ENCODE results near the gene LRRC73. TPM values are rescaled to one million over a fixed set of nuclear protein-coding genes. Genes with fewer than 3 reads are reported as not detected.

The LRRC73 gene
- total RNA-seq, 1 donor = not detected

- H3K4me1 ChIP-seq (ENCODE audit: insufficient read depth, low read length) = peaks cover 29% of the 10 kb centered on the region
- no peaks in the 10 kb centered on the region for H3K27me3 ChIP-seq (ENCODE audit: insufficient read depth, low read length)
- no peak overlapping the region for H3K4me3 ChIP-seq (ENCODE audit: low read length)
- no peaks in the 10 kb centered on the region for H3K9me3 ChIP-seq (ENCODE audit: low read depth, low read length)
Measured at GRCh38 chr6:43520097-43520496, 10.0 kb upstream of the LRRC73 start.

- Histone ChIP-seq H3K4me1 (ENCODE audit: insufficient read depth, low read length) (peaks cover 37% of the 10 kb centered on the region), H3K4me3 (ENCODE audit: low read length) (peak overlapping the region; percentile 85)
Measured at GRCh38 chr6:43517505-43518357, 7.6 kb upstream of the LRRC73 start.

GRCh38 chr6:43516697-43517504 lies 6.8 kb upstream of the LRRC73 start, which contains the start of the genes POLR1C and YIPF3:
POLR1C (plus strand) TSS chr6:43517089; CDS start chr6:43517110, 21 bp downstream.
YIPF3 (minus strand) TSS chr6:43516926; CDS start chr6:43516807, 119 bp downstream.
- Histone ChIP-seq H3K27me3 (ENCODE audit: insufficient read depth, low read length) (no peaks in the 10 kb centered on the region), H3K9me3 (ENCODE audit: low read depth, low read length) (no peaks in the 10 kb centered on the region), H3K4me3 (ENCODE audit: low read length) (peak within 1 kb of the TSS; percentile 85), H3K4me1 (ENCODE audit: insufficient read depth, low read length) (peaks cover 37% of the 10 kb centered on the region)

More at GRCh38 chr6:43517505-43518357, 7.6 kb upstream of the LRRC73 start:
- Histone ChIP-seq H3K27me3 (ENCODE audit: insufficient read depth, low read length) (no peaks in the 10 kb centered on the region), H3K9me3 (ENCODE audit: low read depth, low read length) (no peaks in the 10 kb centered on the region)

- Histone ChIP-seq H3K4me3 (ENCODE audit: low read length) (peak overlapping the region; percentile 85), H3K4me1 (ENCODE audit: insufficient read depth, low read length) (peaks cover 37% of the 10 kb centered on the region), H3K9me3 (ENCODE audit: low read depth, low read length) (no peaks in the 10 kb centered on the region), H3K27me3 (ENCODE audit: insufficient read depth, low read length) (no peaks in the 10 kb centered on the region)
Measured at GRCh38 chr6:43516367-43516696, 6.2 kb upstream of the LRRC73 start.

GRCh38 chr6:43515808-43516207 lies 5.7 kb upstream of the LRRC73 start:
- Histone ChIP-seq H3K4me3 (ENCODE audit: low read length) (peak overlapping the region; percentile 85), H3K27me3 (ENCODE audit: insufficient read depth, low read length) (no peaks in the 10 kb centered on the region), H3K9me3 (ENCODE audit: low read depth, low read length) (no peaks in the 10 kb centered on the region), H3K4me1 (ENCODE audit: insufficient read depth, low read length) (peaks cover 38% of the 10 kb centered on the region)

GRCh38 chr6:43511824-43512415 lies 1.8 kb upstream of the LRRC73 start:
- Histone ChIP-seq H3K4me3 (ENCODE audit: low read length) (no peak overlapping the region), H3K27me3 (ENCODE audit: insufficient read depth, low read length) (peaks cover 14% of the 10 kb centered on the region), H3K9me3 (ENCODE audit: low read depth, low read length) (no peaks in the 10 kb centered on the region), H3K4me1 (ENCODE audit: insufficient read depth, low read length) (peaks cover 36% of the 10 kb centered on the region)

DNA sequence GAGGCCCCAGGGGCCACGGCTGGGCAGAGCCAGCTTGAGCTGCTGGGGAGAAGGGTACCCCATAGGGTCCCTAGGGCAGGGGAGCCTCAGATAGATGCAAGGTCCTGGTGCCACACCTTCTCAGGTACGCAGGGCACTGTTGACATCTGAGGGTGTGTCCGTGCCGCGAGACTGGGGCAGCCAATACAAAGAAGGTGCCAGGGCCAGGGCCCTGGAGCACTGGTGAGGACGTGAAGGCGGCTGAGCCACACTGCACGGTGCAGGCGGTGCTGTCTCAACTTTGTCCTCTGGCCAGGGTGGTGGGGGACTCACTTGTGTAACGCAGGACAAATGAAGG lies 649 bp upstream of the LRRC73 start:
- Histone ChIP-seq H3K4me3 (ENCODE audit: low read length) (no peak overlapping the region), H3K9me3 (ENCODE audit: low read depth, low read length) (no peaks in the 10 kb centered on the region), H3K27me3 (ENCODE audit: insufficient read depth, low read length) (peaks cover 14% of the 10 kb centered on the region), H3K4me1 (ENCODE audit: insufficient read depth, low read length) (peaks cover 32% of the 10 kb centered on the region)

- Histone ChIP-seq H3K4me1 (ENCODE audit: insufficient read depth, low read length) (peaks cover 18% of the 10 kb centered on the region), H3K9me3 (ENCODE audit: low read depth, low read length) (no peaks in the 10 kb centered on the region), H3K27me3 (ENCODE audit: insufficient read depth, low read length) (peaks cover 14% of the 10 kb centered on the region), H3K4me3 (ENCODE audit: low read length) (peak overlapping the region; percentile 36)
Measured at GRCh38 chr6:43509142-43509983, 783 bp downstream of the LRRC73 start.

GRCh38 chr6:43508481-43509141 lies 1.5 kb downstream of the LRRC73 start:
- H3K4me1 ChIP-seq (ENCODE audit: insufficient read depth, low read length) = peaks cover 17% of the 10 kb centered on the region
- H3K27me3 ChIP-seq (ENCODE audit: insufficient read depth, low read length) = peaks cover 14% of the 10 kb centered on the region
- no peak overlapping the region for H3K4me3 ChIP-seq (ENCODE audit: low read length)
- no peaks in the 10 kb centered on the region for H3K9me3 ChIP-seq (ENCODE audit: low read depth, low read length)

DNA sequence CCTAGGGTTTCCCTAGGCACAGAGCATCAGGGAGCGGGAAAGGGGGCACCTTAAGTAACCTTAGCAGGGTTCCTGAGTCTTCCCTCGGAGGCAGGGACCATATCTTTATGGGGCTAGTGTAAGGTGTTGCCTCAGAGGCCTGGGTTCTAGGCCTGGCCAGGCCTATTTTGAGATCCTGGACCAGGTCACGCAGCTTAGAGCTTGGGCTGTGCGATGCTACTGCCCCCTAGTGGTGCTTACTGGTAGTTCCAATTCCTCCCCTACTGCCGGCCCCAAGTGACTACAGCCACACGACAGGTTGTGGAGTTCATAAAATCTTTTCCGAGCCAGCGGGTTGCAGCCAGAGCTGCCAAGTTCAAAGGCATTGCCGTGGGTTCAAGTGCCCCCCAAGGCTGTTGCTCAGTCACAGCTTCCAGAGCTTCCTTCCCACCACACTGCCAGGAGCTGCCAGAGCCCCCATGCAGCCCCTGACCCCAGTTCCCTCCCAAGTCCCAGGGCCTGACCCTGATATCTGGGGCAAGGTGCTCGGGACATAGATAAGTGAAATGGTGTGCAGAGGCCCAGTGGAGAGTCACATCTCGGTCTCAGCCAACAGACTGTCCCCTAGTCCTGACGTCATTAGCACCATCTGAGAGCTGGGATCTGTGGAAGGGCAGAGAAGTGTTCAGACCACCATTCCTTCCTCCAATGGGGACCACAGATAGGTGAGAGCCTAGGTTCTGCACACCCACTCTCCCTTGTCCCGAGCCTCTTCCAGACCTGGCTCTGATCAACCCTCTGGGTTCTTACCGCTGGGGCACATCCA lies 3.3 kb downstream of the LRRC73 start:
- H3K4me1 ChIP-seq (ENCODE audit: insufficient read depth, low read length) = peaks cover 17% of the 10 kb centered on the region
- no peak overlapping the region for H3K4me3 ChIP-seq (ENCODE audit: low read length)
- peaks cover 14% of the 10 kb centered on the region for H3K27me3 ChIP-seq (ENCODE audit: insufficient read depth, low read length)
- no peaks in the 10 kb centered on the region for H3K9me3 ChIP-seq (ENCODE audit: low read depth, low read length)

GRCh38 chr6:43506171-43506570 lies 4.0 kb downstream of the LRRC73 start:
- H3K9me3 ChIP-seq (ENCODE audit: low read depth, low read length) = no peaks in the 10 kb centered on the region
- no peak overlapping the region for H3K4me3 ChIP-seq (ENCODE audit: low read length)
- peaks cover 14% of the 10 kb centered on the region for H3K27me3 ChIP-seq (ENCODE audit: insufficient read depth, low read length)
- H3K4me1 ChIP-seq (ENCODE audit: insufficient read depth, low read length) = peaks cover 17% of the 10 kb centered on the region

DNA sequence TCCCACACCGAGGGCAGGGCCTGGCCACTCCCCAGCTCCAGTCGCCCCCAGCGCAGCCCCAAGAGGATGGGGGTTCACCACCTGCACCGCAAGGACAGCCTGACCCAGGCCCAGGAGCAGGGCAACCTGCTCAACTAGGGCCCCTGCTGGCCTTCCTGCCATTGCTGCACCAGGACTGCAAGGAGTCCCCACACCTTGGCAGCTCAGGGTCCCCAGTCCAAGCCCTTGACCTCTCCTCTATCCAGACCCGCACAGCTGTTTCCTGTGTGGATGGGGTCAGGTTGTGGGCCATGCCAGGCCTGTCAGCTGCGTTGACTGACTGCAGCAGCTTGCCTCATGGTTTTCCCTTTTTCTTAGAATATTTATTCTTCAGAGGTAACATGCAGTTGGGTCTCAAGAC lies 4.4 kb downstream of the LRRC73 start:
- Histone ChIP-seq H3K9me3 (ENCODE audit: low read depth, low read length) (no peaks in the 10 kb centered on the region), H3K27me3 (ENCODE audit: insufficient read depth, low read length) (peaks cover 14% of the 10 kb centered on the region), H3K4me1 (ENCODE audit: insufficient read depth, low read length) (peaks cover 15% of the 10 kb centered on the region), H3K4me3 (ENCODE audit: low read length) (no peak overlapping the region)

DNA sequence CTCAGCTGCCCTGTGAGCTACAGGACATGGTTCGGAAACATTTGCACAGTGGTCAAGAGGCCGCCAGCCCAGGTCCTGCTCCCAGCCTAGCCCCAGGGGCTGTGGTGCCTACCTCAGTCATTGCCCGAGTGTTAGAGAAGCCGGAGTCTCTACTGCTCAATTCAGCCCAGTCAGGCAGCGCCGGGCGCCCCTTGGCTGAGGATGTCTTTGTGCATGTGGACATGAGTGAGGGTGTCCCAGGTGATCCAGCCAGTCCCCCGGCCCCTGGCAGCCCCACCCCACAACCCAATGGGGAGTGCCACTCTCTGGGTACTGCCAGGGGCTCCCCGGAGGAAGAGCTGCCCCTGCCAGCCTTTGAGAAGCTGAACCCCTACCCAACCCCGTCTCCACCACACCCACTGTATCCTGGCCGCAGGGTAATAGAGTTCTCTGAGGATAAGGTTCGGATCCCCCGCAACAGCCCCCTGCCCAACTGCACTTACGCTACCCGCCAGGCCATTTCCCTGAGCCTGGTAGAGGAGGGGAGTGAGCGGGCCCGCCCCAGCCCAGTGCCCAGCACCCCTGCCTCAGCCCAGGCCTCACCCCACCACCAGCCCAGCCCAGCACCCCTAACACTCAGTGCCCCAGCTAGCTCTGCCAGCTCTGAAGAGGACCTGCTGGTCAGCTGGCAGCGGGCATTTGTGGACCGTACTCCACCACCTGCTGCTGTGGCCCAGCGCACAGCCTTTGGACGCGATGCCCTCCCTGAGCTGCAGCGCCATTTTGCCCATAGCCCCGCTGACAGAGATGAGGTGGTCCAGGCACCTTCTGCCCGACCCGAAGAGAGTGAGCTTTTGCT lies 5.2 kb downstream of the LRRC73 start:
- Histone ChIP-seq H3K4me1 (ENCODE audit: insufficient read depth, low read length) (peaks cover 10% of the 10 kb centered on the region), H3K4me3 (ENCODE audit: low read length) (no peak overlapping the region), H3K27me3 (ENCODE audit: insufficient read depth, low read length) (peaks cover 14% of the 10 kb centered on the region), H3K9me3 (ENCODE audit: low read depth, low read length) (no peaks in the 10 kb centered on the region)
